ENCODE results near the gene RUBCNL.
"Not testable (repeated sequence)": the region's sequence is repeated elsewhere in the genome, so short reads cannot be mapped to it uniquely, and the experiment has no call there.

RUBCNL gene

GRCh38 chr13:46387064-46387851, at the start of gene RUBCNL:
RUBCNL (minus strand) TSS chr13:46387252; CDS start chr13:46372475, 14,777 bp downstream.
- TF ChIP-seq CTCF (IDR thresholded peaks at IDR 0.05; ENCODE audit: low read depth, low read length, poor library complexity, severe bottlenecking): peak; percentile 44
- no peak for TF ChIP-seq EZH2phosphoT487 (IDR thresholded peaks at IDR 0.05; ENCODE audit: borderline replicate concordance, low read length)
- H3F3A ChIP-seq (ENCODE audit: control insufficient read depth, insufficient read depth): peaks cover 40% of the 10 kb centered on the region
- no peaks in the 10 kb centered on the region for H4K20me1 ChIP-seq (ENCODE audit: control insufficient read depth, insufficient read depth, low read depth, low read length)
- H3K36me3 ChIP-seq (ENCODE audit: control insufficient read depth, low read length): peaks cover 45% of the 10 kb centered on the region
- no peaks in the 10 kb centered on the region for H3K9me2 ChIP-seq (replicated peaks; ENCODE audit: control insufficient read depth, low read length)
- peaks cover 6% of the 10 kb centered on the region for H3K27me3 ChIP-seq (ENCODE audit: control insufficient read depth, low read length)
- peaks cover 61% of the 10 kb centered on the region for H3K79me2 ChIP-seq (ENCODE audit: control insufficient read depth, low read length)
- peak within 1 kb of the TSS; percentile 95 for H3K27ac ChIP-seq (ENCODE audit: low read depth, low read length)
- peak within 1 kb of the TSS; percentile 94 for H3K4me3 ChIP-seq (ENCODE audit: low read length)
- peaks cover 73% of the 10 kb centered on the region for H3K4me1 ChIP-seq (ENCODE audit: control insufficient read depth, low read length)
- no peaks in the 10 kb centered on the region for H3K9me3 ChIP-seq (ENCODE audit: control insufficient read depth, insufficient read depth, low read length)
- H3K4me2 ChIP-seq (ENCODE audit: low read length): peak within 1 kb of the TSS; percentile 82

GRCh38 chr13:46429558-46429957, 42.5 kb upstream of the RUBCNL start:
- not testable (repeated sequence) for H3K4me2 ChIP-seq (ENCODE audit: low read length); H3K27ac ChIP-seq (ENCODE audit: low read depth, low read length); H3K9me2 ChIP-seq (replicated peaks; ENCODE audit: control insufficient read depth, low read length); H3K79me2 ChIP-seq (ENCODE audit: control insufficient read depth, low read length); H3K36me3 ChIP-seq (ENCODE audit: control insufficient read depth, low read length); H3K4me3 ChIP-seq (ENCODE audit: low read length); H3F3A ChIP-seq (ENCODE audit: control insufficient read depth, insufficient read depth); H3K4me1 ChIP-seq (ENCODE audit: control insufficient read depth, low read length); H3K9me3 ChIP-seq (ENCODE audit: control insufficient read depth, insufficient read depth, low read length); H3K27me3 ChIP-seq (ENCODE audit: control insufficient read depth, low read length); H4K20me1 ChIP-seq (ENCODE audit: control insufficient read depth, insufficient read depth, low read depth, low read length)

DNA sequence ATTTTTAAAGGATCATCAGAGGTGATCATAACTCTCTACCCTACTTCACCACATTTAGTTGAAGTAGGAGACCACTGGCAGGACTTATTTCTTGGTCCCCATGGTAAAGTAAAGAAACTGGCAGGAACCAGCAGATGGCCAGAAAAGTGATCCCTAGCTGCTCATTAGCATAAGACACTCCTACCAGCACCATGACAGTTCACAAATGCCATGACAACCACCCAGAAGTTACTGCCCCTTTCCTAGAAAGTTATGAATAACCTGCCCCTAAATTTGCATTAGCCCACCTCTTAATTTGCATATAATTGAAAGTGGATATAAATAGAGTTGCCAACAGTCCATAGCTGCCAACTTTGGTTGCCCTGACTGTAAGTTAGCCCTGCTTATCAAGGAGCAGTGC, 18.4 kb upstream of the RUBCNL start:
- H3K79me2 ChIP-seq (ENCODE audit: control insufficient read depth, low read length): no peaks in the 10 kb centered on the region
- H3K9me3 ChIP-seq (ENCODE audit: control insufficient read depth, insufficient read depth, low read length): peaks cover 6% of the 10 kb centered on the region

More for the DNA sequence above, 18.4 kb upstream of the RUBCNL start:
- no peaks in the 10 kb centered on the region for H3K27me3 ChIP-seq (ENCODE audit: control insufficient read depth, low read length)
- H3K9me2 ChIP-seq (replicated peaks; ENCODE audit: control insufficient read depth, low read length): no peaks in the 10 kb centered on the region
- no peaks in the 10 kb centered on the region for H4K20me1 ChIP-seq (ENCODE audit: control insufficient read depth, insufficient read depth, low read depth, low read length)
- peaks cover 57% of the 10 kb centered on the region for H3K4me1 ChIP-seq (ENCODE audit: control insufficient read depth, low read length)
- peak overlapping the region; percentile 70 for H3K27ac ChIP-seq (ENCODE audit: low read depth, low read length)
- H3F3A ChIP-seq (ENCODE audit: control insufficient read depth, insufficient read depth): peaks cover 36% of the 10 kb centered on the region
- peak overlapping the region; percentile 88 for H3K4me2 ChIP-seq (ENCODE audit: low read length)
- no peak for TF ChIP-seq CTCF (IDR thresholded peaks at IDR 0.05; ENCODE audit: low read depth, low read length, poor library complexity, severe bottlenecking)
- no peak for TF ChIP-seq EZH2phosphoT487 (IDR thresholded peaks at IDR 0.05; ENCODE audit: borderline replicate concordance, low read length)
- peak overlapping the region; percentile 46 for H3K4me3 ChIP-seq (ENCODE audit: low read length)
- no peaks in the 10 kb centered on the region for H3K36me3 ChIP-seq (ENCODE audit: control insufficient read depth, low read length)
